Neural cell (in vitro differentiated cells): Measurements from ENCODE around the gene ANKRD28. TPM values are rescaled to one million over a fixed set of nuclear protein-coding genes. Genes with fewer than 3 reads are reported as not detected.

Experiments
- H2AFZ ChIP-seq: fragments of 200-600, 300-800 bp; sonication (generic), shearing (Covaris generic); 2 replicates; pipeline ENCODE4 v1.6.0; 2014; ENCODE audit warnings: low read depth, mild to moderate bottlenecking, antibody characterized with exemption, low read length, moderate library complexity
- H3F3A ChIP-seq: fragments of 200-600 bp; shearing (Covaris generic); 2 replicates; pipeline ENCODE4 v1.6.1; 2016; ENCODE audit warnings: mild to moderate bottlenecking, moderate library complexity, mixed read lengths, antibody characterized with exemption, low read length; ENCODE audit not compliant: insufficient read depth, poor library complexity, severe bottlenecking
- H3K27ac ChIP-seq: fragments of 200-600, 300-800 bp; sonication (generic), shearing (Covaris generic); 2 replicates; pipeline ENCODE4 v1.5.1; 2014; ENCODE audit warnings: mild to moderate bottlenecking, low read length, moderate library complexity
- H3K27me3 ChIP-seq: fragments of 300-800, 200-600 bp; sonication (generic), shearing (Covaris generic); 2 replicates; pipeline ENCODE4 v1.6.0; 2014; ENCODE audit warnings: mild to moderate bottlenecking, low read depth, low read length, moderate library complexity; ENCODE audit not compliant: insufficient read depth
- H3K36me3 ChIP-seq: fragments of 300-800, 200-600 bp; sonication (generic), shearing (Covaris generic); 2 replicates; pipeline ENCODE4 v1.5.1; 2014; ENCODE audit warnings: mild to moderate bottlenecking, antibody characterized with exemption, low read length, moderate library complexity; ENCODE audit not compliant: insufficient read depth
- H3K4me2 ChIP-seq: fragments of 300-800, 200-600 bp; sonication (generic), shearing (Covaris generic); 2 replicates; pipeline ENCODE4 v1.6.0; 2014; ENCODE audit warnings: mild to moderate bottlenecking, low read length
- H3K4me3 ChIP-seq: fragments of 300-800, 200-600 bp; sonication (generic), shearing (Covaris generic); 2 replicates; pipeline ENCODE4 v1.5.1; 2014; ENCODE audit warnings: mild to moderate bottlenecking, low read length, moderate library complexity
- H3K79me2 ChIP-seq: fragments of 200-600 bp; shearing (Covaris generic); replicated peaks from 2 replicates; pipeline ENCODE4 v1.6.0; 2014; ENCODE audit warnings: mild to moderate bottlenecking, low read length, moderate library complexity; ENCODE audit not compliant: insufficient read depth
- H3K9ac ChIP-seq: fragments of 300-800, 200-600 bp; sonication (generic), shearing (Covaris generic); 2 replicates; pipeline ENCODE4 v1.6.1; 2016; ENCODE audit warnings: mild to moderate bottlenecking, low read length, mixed read lengths
- H3K9me2 ChIP-seq: fragments of 200-600 bp; shearing (Covaris generic); 2 replicates; pipeline ENCODE4 v1.6.1; 2016; ENCODE audit warnings: mild to moderate bottlenecking, low read length, mixed read lengths; ENCODE audit not compliant: insufficient read depth
- H3K9me3 ChIP-seq: fragments of 200-600, 300-800 bp; sonication (generic), shearing (Covaris generic); 2 replicates; pipeline ENCODE4 v1.6.1; 2016; ENCODE audit warnings: mild to moderate bottlenecking, mixed run types, low read length, moderate library complexity, mixed read lengths
- H4K20me1 ChIP-seq: fragments of 200-600 bp; shearing (Covaris generic); 2 replicates; pipeline ENCODE4 v1.6.1; 2016; ENCODE audit warnings: mild to moderate bottlenecking, mixed run types; ENCODE audit not compliant: insufficient read depth
- EP300 ChIP-seq: fragments of 450-650 bp; conservative IDR thresholded peaks from 2 replicates; pipeline ENCODE4 v1.6.1; 2014; ENCODE audit warnings: antibody characterized with exemption, mild to moderate bottlenecking, moderate library complexity; ENCODE audit not compliant: poor library complexity, severe bottlenecking
- EZH2 ChIP-seq: fragments of 200-600, 300-800 bp; shearing (Covaris generic), sonication (generic); IDR thresholded peaks from 2 replicates; pipeline ENCODE4 v1.6.1; 2014; ENCODE audit warnings: antibody characterized with exemption, low read length, borderline replicate concordance, mild to moderate bottlenecking; ENCODE audit not compliant: insufficient read depth, poor library complexity, severe bottlenecking
- MXI1 ChIP-seq: fragments of 450-650 bp; conservative IDR thresholded peaks from 2 replicates; pipeline ENCODE4 v1.6.1; 2014; ENCODE audit warnings: antibody characterized with exemption, mild to moderate bottlenecking; ENCODE audit not compliant: poor library complexity, severe bottlenecking
- POLR2AphosphoS5 ChIP-seq: IDR thresholded peaks from 2 replicates; pipeline ENCODE4 v1.6.1; 2012
- RAD21 ChIP-seq: fragments of 450-650 bp; conservative IDR thresholded peaks from 2 replicates; pipeline ENCODE4 v1.6.1; 2014; ENCODE audit warnings: antibody characterized with exemption, mild to moderate bottlenecking, moderate library complexity
- SMC3 ChIP-seq: fragments of 450-650 bp; conservative IDR thresholded peaks from 2 replicates; pipeline ENCODE4 v1.6.1; 2014; ENCODE audit warnings: antibody characterized with exemption, mild to moderate bottlenecking, moderate library complexity; ENCODE audit not compliant: poor library complexity
- TAF1 ChIP-seq: IDR thresholded peaks from 2 replicates; pipeline ENCODE4 v1.6.1; 2012; ENCODE audit warnings: low read depth
- polyA plus RNA-seq: library from polyadenylated mRNA; depleted of rRNA; stranded (reverse); fragments of >200 nt; gene quantifications from 2 replicates; pipeline ENCODE4 v1.2.3, GENCODE V29; 2014
- TF ChIP-seq, protein P1 (sequence below): fragments of 450-650 bp; IDR thresholded peaks from 2 replicates; pipeline ENCODE4 v1.5.1; 2014; ENCODE audit warnings: antibody characterized with exemption, mild to moderate bottlenecking, moderate library complexity; ENCODE audit not compliant: poor library complexity, severe bottlenecking
- TF ChIP-seq, protein P2 (sequence below): IDR thresholded peaks from 2 replicates; pipeline ENCODE4 v1.6.1; 2012; ENCODE audit warnings: borderline replicate concordance

ANKRD28 gene
- polyA plus RNA-seq, 1 donor from 2014 or later, result 101 TPM

DNA sequence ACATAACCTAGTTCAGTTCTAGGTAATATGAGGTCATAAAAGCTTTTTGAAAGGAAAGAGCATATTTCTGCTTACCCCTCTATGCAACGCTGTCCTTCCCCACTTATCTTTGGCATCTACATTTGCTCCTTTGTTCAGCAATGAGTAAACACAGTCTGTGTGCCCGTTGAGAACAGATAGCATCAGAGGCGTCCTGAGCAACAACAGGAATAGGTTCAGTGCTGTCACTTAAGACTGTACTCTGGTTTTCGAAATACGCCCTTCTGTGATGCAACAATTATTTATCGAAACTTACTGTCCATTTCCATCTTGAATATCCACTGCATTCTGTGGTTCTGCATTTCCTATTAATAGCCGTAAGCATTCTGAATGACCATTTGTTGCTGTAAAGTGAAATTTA lies 111.9 kb downstream of the ANKRD28 start:
- Histone ChIP-seq H4K20me1 (no peaks in the 10 kb centered on the region), H3F3A (no peaks in the 10 kb centered on the region), H2AFZ (no peak overlapping the region), H3K9me2 (no peaks in the 10 kb centered on the region), H3K4me2 (no peak overlapping the region), H3K9ac (no peak overlapping the region), H3K27ac (no peak overlapping the region), H3K4me3 (no peak overlapping the region), H3K36me3 (no peaks in the 10 kb centered on the region), H3K9me3 (no peaks in the 10 kb centered on the region), H3K79me2 (no peaks in the 10 kb centered on the region), H3K27me3 (no peaks in the 10 kb centered on the region)
- no peak for TF ChIP-seq EZH2

DNA sequence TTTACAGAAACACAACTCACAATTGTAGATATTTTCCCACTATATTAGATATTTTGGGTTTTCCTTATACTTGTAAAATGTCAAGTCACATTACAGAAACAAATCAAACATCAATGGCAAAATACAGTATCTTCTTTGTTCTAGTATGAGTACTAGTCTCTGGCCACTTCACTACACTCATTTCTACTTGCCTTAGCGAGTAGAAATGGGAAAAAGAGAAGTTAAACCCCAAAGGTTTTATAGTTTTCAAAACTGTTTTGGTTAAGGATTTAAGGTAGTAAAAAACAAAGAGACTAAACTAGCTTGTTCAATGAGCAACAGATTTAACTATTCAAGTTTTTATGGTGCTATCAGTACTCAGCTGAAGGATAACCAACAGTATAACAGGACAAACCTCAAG lies 114.5 kb downstream of the ANKRD28 start:
- H2AFZ ChIP-seq, result no peak overlapping the region
- H3F3A ChIP-seq, result no peaks in the 10 kb centered on the region
- H3K36me3 ChIP-seq, result no peaks in the 10 kb centered on the region
- H3K9me2 ChIP-seq, result no peaks in the 10 kb centered on the region
- TF ChIP-seq, protein P1, sequence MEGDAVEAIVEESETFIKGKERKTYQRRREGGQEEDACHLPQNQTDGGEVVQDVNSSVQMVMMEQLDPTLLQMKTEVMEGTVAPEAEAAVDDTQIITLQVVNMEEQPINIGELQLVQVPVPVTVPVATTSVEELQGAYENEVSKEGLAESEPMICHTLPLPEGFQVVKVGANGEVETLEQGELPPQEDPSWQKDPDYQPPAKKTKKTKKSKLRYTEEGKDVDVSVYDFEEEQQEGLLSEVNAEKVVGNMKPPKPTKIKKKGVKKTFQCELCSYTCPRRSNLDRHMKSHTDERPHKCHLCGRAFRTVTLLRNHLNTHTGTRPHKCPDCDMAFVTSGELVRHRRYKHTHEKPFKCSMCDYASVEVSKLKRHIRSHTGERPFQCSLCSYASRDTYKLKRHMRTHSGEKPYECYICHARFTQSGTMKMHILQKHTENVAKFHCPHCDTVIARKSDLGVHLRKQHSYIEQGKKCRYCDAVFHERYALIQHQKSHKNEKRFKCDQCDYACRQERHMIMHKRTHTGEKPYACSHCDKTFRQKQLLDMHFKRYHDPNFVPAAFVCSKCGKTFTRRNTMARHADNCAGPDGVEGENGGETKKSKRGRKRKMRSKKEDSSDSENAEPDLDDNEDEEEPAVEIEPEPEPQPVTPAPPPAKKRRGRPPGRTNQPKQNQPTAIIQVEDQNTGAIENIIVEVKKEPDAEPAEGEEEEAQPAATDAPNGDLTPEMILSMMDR, result no peak
- TF ChIP-seq POLR2AphosphoS5 (no peak), EP300 (no peak), SMC3 (no peak), EZH2 (no peak), RAD21 (no peak), TAF1 (no peak), MXI1 (no peak)
- TF ChIP-seq, protein P2, sequence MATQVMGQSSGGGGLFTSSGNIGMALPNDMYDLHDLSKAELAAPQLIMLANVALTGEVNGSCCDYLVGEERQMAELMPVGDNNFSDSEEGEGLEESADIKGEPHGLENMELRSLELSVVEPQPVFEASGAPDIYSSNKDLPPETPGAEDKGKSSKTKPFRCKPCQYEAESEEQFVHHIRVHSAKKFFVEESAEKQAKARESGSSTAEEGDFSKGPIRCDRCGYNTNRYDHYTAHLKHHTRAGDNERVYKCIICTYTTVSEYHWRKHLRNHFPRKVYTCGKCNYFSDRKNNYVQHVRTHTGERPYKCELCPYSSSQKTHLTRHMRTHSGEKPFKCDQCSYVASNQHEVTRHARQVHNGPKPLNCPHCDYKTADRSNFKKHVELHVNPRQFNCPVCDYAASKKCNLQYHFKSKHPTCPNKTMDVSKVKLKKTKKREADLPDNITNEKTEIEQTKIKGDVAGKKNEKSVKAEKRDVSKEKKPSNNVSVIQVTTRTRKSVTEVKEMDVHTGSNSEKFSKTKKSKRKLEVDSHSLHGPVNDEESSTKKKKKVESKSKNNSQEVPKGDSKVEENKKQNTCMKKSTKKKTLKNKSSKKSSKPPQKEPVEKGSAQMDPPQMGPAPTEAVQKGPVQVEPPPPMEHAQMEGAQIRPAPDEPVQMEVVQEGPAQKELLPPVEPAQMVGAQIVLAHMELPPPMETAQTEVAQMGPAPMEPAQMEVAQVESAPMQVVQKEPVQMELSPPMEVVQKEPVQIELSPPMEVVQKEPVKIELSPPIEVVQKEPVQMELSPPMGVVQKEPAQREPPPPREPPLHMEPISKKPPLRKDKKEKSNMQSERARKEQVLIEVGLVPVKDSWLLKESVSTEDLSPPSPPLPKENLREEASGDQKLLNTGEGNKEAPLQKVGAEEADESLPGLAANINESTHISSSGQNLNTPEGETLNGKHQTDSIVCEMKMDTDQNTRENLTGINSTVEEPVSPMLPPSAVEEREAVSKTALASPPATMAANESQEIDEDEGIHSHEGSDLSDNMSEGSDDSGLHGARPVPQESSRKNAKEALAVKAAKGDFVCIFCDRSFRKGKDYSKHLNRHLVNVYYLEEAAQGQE, result no peak
- no peaks in the 10 kb centered on the region for H3K9me3 ChIP-seq
- H4K20me1 ChIP-seq, result no peaks in the 10 kb centered on the region
- no peak overlapping the region for H3K9ac ChIP-seq
- no peaks in the 10 kb centered on the region for H3K27me3 ChIP-seq
- H3K79me2 ChIP-seq, result no peaks in the 10 kb centered on the region
- H3K27ac ChIP-seq, result no peak overlapping the region
- H3K4me3 ChIP-seq, result no peak overlapping the region
- H3K4me2 ChIP-seq, result no peak overlapping the region
